ENCODE measurements around the gene THG1L.
A peak's percentile ranks its signal among the peaks of the same experiment; 100 is the strongest.

THG1L gene

DNA sequence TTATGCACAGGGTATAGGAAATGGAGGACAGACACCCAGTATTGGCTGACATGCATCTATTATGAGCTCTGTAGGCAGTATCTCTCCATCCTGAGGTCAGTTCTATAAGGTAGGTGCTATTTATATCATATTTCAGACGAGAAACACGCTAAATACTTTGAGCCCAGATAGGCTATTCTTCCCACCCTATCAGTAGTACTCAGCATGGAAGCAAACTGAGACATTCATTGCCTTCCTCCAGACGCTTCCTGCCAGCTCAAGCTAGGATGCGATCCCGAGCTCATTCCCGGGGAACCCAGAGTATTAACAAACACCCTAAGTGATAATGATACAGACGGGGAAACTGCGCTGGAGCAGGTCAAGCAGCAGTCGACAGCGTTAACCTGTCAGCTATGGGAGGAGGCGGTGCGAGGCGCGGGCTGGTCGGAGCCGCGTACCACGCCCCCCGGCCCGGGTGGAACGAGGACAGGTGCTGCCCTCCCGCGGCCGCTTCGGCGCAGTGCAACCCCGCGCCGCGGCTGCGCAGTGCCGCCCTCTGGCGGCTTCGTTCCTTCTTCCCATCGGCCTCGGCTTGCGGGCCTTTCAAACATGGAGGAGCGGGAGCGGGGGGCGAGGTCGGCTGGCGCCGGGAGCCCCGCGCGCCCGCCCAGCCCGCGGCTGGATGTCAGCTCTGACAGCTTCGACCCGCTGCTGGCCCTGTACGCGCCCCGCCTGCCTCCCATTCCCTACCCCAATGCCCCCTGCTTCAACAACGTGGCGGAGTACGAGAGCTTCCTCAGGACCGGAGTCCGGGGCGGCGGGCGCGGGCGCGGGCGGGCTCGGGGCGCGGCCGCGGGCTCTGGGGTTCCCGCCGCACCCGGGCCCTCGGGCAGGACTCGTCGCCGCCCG is 12.2 kb downstream of the THG1L start, which contains the start of gene LSM11:
Gene LSM11 (plus strand): TSS at position 550 of the 888 bp plus-strand sequence. CDS start 39 bp downstream, at position 589.
- DNase-seq (ENCODE audit: low read depth, low spot score) = peak; percentile 63
- no peaks in the 10 kb centered on the region for H3K4me1 ChIP-seq (ENCODE audit: insufficient read depth, insufficient read length)
- H3K9ac ChIP-seq (ENCODE audit: insufficient read length, low read depth) = peak within 1 kb of the TSS; percentile 77
- TF ChIP-seq YY1 (IDR thresholded peaks at IDR 0.05; ENCODE audit: insufficient read depth, insufficient read length) (no peak), ZNF274 (IDR thresholded peaks at IDR 0.05; ENCODE audit: low read depth, low read length) (no peak), SUZ12 (IDR thresholded peaks at IDR 0.05; ENCODE audit: extremely low read depth, insufficient read depth, insufficient read length) (no peak)
- H3K4me3 ChIP-seq (ENCODE audit: insufficient read length, low read depth) = peak within 1 kb of the TSS; percentile 71
- H3K27me3 ChIP-seq (ENCODE audit: insufficient read depth, insufficient read length) = peaks cover 14% of the 10 kb centered on the region
- peaks cover 15% of the 10 kb centered on the region for H3K36me3 ChIP-seq (ENCODE audit: insufficient read depth, insufficient read length, low read length)
- H3K9me3 ChIP-seq (ENCODE audit: insufficient read depth, low read length) = 0 out of 2 replicates have a peak, but pooled peaks cover under 1% of the 10 kb centered on the region

DNA sequence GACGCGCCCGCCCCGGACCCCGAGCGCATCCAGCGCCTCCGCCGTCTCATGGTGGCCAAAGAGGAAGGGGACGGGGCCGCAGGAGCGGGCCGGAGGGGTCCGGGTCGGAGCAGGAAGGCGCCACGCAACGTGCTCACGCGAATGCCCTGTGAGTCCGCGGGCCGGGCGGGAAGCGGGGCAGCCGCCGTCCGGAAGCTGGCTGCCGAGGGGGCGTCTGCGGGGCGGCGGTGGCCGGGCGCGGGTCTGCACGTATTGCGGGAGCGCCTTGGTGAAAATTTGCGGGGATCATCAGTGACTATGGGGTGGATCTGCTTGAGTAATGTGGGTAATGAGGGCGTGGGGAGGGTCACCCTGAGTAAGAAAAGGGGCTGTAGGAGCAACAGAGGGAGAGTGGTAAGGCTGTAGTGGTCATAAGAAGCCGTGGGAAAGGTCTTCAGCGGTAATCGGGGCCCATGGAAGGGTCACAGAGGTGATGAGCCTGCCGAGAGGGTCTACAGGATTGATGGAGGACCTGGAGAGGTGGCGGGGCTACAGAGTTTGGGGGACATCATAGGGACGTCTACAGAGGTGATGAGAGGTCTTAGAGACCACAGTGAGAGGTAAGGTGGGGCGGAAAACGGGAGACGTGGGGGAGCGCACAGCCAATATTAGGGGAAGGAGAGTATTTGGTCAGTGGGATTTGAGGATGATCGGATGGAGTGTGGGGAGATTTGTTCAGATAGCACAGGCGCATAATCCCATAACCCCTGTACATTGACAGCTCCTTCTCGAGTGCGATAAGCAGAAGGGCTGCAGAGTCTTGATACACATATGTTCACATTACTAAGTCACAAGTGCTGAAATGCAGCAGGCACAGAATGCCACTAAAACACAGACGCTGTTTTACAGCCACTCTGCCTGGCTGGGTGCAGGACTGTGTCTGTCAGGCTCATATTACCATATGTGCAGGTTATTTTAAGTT is 13.1 kb downstream of the THG1L start:
- peaks cover 7% of the 10 kb centered on the region for H3K36me3 ChIP-seq (ENCODE audit: insufficient read depth, insufficient read length, low read length)
- H3K9ac ChIP-seq (ENCODE audit: insufficient read length, low read depth) = peak overlapping the region; percentile 77
- H3K4me1 ChIP-seq (ENCODE audit: insufficient read depth, insufficient read length) = no peaks in the 10 kb centered on the region
- TF ChIP-seq SUZ12 (IDR thresholded peaks at IDR 0.05; ENCODE audit: extremely low read depth, insufficient read depth, insufficient read length) (no peak), ZNF274 (IDR thresholded peaks at IDR 0.05; ENCODE audit: low read depth, low read length) (no peak), YY1 (IDR thresholded peaks at IDR 0.05; ENCODE audit: insufficient read depth, insufficient read length) (no peak)
- H3K4me3 ChIP-seq (ENCODE audit: insufficient read length, low read depth) = peak overlapping the region; percentile 71
- DNase-seq (ENCODE audit: low read depth, low spot score) = no peak
- no peaks in the 10 kb centered on the region for H3K9me3 ChIP-seq (ENCODE audit: insufficient read depth, low read length)
- peaks cover 14% of the 10 kb centered on the region for H3K27me3 ChIP-seq (ENCODE audit: insufficient read depth, insufficient read length)

DNA sequence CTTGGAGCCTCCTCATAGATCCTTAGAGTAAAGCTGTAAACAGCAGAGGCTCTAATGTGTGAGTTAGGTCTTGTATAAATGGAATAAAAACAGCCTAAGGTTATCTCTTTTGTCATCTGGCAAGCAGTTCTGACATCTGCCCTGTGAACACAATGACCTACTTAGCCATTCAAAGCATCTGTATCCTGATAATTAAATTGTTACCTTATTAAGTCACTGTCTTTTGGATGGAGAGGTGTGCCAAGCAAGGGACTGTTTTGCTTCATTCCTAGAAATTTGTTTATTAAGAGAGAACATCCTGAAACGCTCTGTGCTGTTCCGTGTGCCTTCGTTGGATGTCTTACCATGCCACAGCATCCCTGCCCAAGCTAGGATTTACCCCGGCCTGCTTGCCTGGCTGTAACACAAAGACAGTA is 13.8 kb downstream of the THG1L start:
- no peak for TF ChIP-seq YY1 (IDR thresholded peaks at IDR 0.05; ENCODE audit: insufficient read depth, insufficient read length)
- TF ChIP-seq SUZ12 (IDR thresholded peaks at IDR 0.05; ENCODE audit: extremely low read depth, insufficient read depth, insufficient read length) = no peak
- TF ChIP-seq ZNF274 (IDR thresholded peaks at IDR 0.05; ENCODE audit: low read depth, low read length) = no peak
- H3K27me3 ChIP-seq (ENCODE audit: insufficient read depth, insufficient read length) = peaks cover 14% of the 10 kb centered on the region
- no peak overlapping the region for H3K4me3 ChIP-seq (ENCODE audit: insufficient read length, low read depth)
- no peaks in the 10 kb centered on the region for H3K36me3 ChIP-seq (ENCODE audit: insufficient read depth, insufficient read length, low read length)
- no peaks in the 10 kb centered on the region for H3K4me1 ChIP-seq (ENCODE audit: insufficient read depth, insufficient read length)
- H3K9ac ChIP-seq (ENCODE audit: insufficient read length, low read depth) = peak overlapping the region; percentile 77
- no peak for DNase-seq (ENCODE audit: low read depth, low spot score)
- no peaks in the 10 kb centered on the region for H3K9me3 ChIP-seq (ENCODE audit: insufficient read depth, low read length)

DNA sequence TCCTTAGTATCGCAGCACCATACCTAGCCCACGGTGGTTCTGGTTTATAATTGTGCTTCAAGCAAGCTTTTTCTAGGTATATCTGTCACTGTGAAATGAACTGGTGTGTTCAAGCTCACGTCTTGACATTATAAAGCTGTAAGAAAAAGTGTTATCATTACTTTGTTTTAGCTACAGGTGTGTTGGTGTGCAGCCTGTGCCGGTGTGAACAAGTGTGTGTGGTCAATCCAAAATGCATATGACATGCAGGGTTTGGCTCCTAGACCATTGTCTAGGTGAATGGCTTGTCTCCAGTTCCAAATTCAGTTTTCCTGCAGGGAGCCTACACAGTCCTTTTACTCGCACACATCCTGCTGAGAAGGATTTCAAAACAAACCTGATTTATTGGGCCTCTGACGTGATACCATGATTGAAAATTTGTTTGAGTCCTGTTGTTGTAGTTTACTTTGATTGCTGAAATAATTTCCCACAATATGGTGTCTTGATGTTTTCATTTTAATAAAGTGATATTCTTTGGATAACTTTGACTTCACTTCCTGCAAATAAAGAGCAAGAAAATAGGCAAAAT is 16.0 kb downstream of the THG1L start:
- H3K9ac ChIP-seq (ENCODE audit: insufficient read length, low read depth) = no peak overlapping the region
- H3K9me3 ChIP-seq (ENCODE audit: insufficient read depth, low read length) = no peaks in the 10 kb centered on the region
- H3K4me1 ChIP-seq (ENCODE audit: insufficient read depth, insufficient read length) = no peaks in the 10 kb centered on the region
- H3K27me3 ChIP-seq (ENCODE audit: insufficient read depth, insufficient read length) = peaks cover 14% of the 10 kb centered on the region
- H3K36me3 ChIP-seq (ENCODE audit: insufficient read depth, insufficient read length, low read length) = peaks cover 3% of the 10 kb centered on the region
- DNase-seq (ENCODE audit: low read depth, low spot score) = no peak
- H3K4me3 ChIP-seq (ENCODE audit: insufficient read length, low read depth) = no peak overlapping the region
- TF ChIP-seq SUZ12 (IDR thresholded peaks at IDR 0.05; ENCODE audit: extremely low read depth, insufficient read depth, insufficient read length) (no peak), YY1 (IDR thresholded peaks at IDR 0.05; ENCODE audit: insufficient read depth, insufficient read length) (no peak), ZNF274 (IDR thresholded peaks at IDR 0.05; ENCODE audit: low read depth, low read length) (no peak)

DNA sequence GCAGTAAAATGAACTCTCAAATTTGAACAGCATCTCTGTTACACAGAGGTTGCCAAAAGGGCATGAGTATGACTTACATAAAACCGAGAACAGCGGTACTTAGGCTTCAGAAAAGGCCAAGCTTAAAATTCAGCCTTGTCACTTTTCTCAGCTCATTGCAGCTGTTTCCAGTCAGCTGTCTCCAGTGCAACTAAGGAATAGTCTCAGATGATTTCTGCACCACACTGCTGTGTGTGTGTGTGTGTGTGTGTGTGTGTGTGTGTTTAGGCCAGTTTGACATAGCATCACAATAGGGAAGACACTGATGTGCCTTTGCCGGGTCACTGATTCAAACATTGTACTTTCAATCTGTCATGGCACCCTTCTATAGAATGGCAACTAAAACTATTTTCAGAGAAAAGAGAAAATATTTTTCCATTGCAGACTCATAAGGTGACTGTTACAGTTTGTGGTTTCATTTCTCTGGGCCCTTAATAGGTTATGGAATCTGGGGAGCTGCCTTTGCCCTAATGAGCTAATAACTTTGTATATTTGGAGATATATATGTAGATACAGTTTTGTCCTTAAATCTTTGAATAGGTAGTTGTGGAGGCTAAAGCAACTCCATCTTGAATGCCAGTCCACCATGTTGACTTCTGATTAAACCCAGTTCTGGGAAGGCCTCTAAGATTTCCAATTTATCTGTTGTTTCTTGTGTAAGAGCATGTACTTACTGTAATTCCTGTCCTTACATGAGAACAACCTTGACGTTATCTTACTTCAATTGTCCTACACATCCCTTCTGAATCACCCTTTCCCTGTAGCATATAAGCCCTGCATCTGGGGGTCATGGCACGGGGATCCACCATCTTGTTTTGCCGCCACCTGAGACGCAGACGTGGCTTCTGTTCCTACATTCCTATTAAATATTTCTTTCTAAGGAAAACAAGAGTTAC is 16.8 kb downstream of the THG1L start:
- Histone ChIP-seq H3K4me1 (ENCODE audit: insufficient read depth, insufficient read length) (no peaks in the 10 kb centered on the region), H3K4me3 (ENCODE audit: insufficient read length, low read depth) (no peak overlapping the region), H3K9ac (ENCODE audit: insufficient read length, low read depth) (no peak overlapping the region), H3K36me3 (ENCODE audit: insufficient read depth, insufficient read length, low read length) (peaks cover 3% of the 10 kb centered on the region), H3K27me3 (ENCODE audit: insufficient read depth, insufficient read length) (peaks cover 14% of the 10 kb centered on the region), H3K9me3 (ENCODE audit: insufficient read depth, low read length) (no peaks in the 10 kb centered on the region)
- TF ChIP-seq YY1 (IDR thresholded peaks at IDR 0.05; ENCODE audit: insufficient read depth, insufficient read length) = no peak
- TF ChIP-seq SUZ12 (IDR thresholded peaks at IDR 0.05; ENCODE audit: extremely low read depth, insufficient read depth, insufficient read length) = no peak
- no peak for TF ChIP-seq ZNF274 (IDR thresholded peaks at IDR 0.05; ENCODE audit: low read depth, low read length)
- no peak for DNase-seq (ENCODE audit: low read depth, low spot score)

Measured in NT2/D1 (cell line).